ENCODE data around the gene SLC29A1. TPM values are rescaled to one million over a fixed set of nuclear protein-coding genes. Genes with fewer than 3 reads are reported as not detected.

Gene SLC29A1
- total RNA-seq, 4 donors from 2014 or later, result 18.3 to 95.5 (median 40.8) TPM

- Histone ChIP-seq H3K36me3 (peaks cover 0 to 4% of the 10 kb centered on the region in 2 donors), H3K9me3 (no peaks in the 10 kb centered on the region), H3K4me1 (peaks cover 20 to 23% of the 10 kb centered on the region in 2 donors), H3K27me3 (peaks cover 6 to 13% (median 9%) of the 10 kb centered on the region in 3 donors), H3K4me3 (peak overlapping the region; percentile 69 to 88 (median 72)), H3K27ac (peak overlapping the region; percentile 65 to 79 (median 70))
- TF ChIP-seq CTCF (IDR thresholded peaks at IDR 0.05 in 4 of 5, conservative IDR thresholded peaks at IDR 0.05 in 1 of 5) (peak in 1 of 5 experiments; percentile 27), POLR2A (IDR thresholded peaks at IDR 0.05) (no peak)
- no peak for DNase-seq
- in situ Hi-C loops (cut with MboI; ENCODE audit: low sequenced_read_pairs in 4 of 4), result loop anchor here in 1 of 4 donors (5.0 kb wide), 1 partner anchor 73 kb away; no protein-coding TSS in a partner anchor
- intact Hi-C loops (cut with DNase I; ENCODE audit: low total_unique reads), result no loop called here
- ATAC-seq, result no peak
Measured at GRCh38 chr6:44264154-44265006, 41.0 kb downstream of the SLC29A1 start.

- in situ Hi-C loops (cut with MboI; ENCODE audit: low sequenced_read_pairs in 4 of 4), result loop anchor here in 1 of 4 donors (5.0 kb wide), 1 partner anchor 72 kb away; no protein-coding TSS in a partner anchor
- peak; percentile 89 to 90 for DNase-seq
- H3K9me3 ChIP-seq, result no peaks in the 10 kb centered on the region
- peak within 1 kb of the TSS; percentile 69 to 88 (median 72) for H3K4me3 ChIP-seq
- H3K27me3 ChIP-seq, result peaks cover 14 to 21% (median 17%) of the 10 kb centered on the region in 3 donors
- intact Hi-C loops (cut with DNase I; ENCODE audit: low total_unique reads), result no loop called here
- peak; percentile 78 to 82 for ATAC-seq
- H3K36me3 ChIP-seq, result peaks cover 0 to 4% of the 10 kb centered on the region in 2 donors
- peak; percentile 80 to 82 for TF ChIP-seq POLR2A (IDR thresholded peaks at IDR 0.05)
- peak in 4 of 5 experiments; percentile 5 to 28 (median 20) for TF ChIP-seq CTCF (IDR thresholded peaks at IDR 0.05 in 4 of 5, conservative IDR thresholded peaks at IDR 0.05 in 1 of 5)
- H3K4me1 ChIP-seq, result peaks cover 20 to 23% of the 10 kb centered on the region in 2 donors
- peak within 1 kb of the TSS; percentile 65 to 79 (median 70) for H3K27ac ChIP-seq
Measured at GRCh38 chr6:44265007-44265721, 41.8 kb downstream of the SLC29A1 start, which contains the start of gene NFKBIE. Gene NFKBIE (minus strand): TSS chr6:44265551. CDS start chr6:44265346, 205 bp downstream.

GRCh38 chr6:44265722-44266233 is 42.4 kb downstream of the SLC29A1 start:
- peaks cover 15 to 25% (median 18%) of the 10 kb centered on the region in 3 donors for H3K27me3 ChIP-seq
- peak overlapping the region in 2 of 4 donors; percentile 65 to 71 for H3K27ac ChIP-seq
- H3K9me3 ChIP-seq, result no peaks in the 10 kb centered on the region
- TF ChIP-seq CTCF (IDR thresholded peaks at IDR 0.05 in 4 of 5, conservative IDR thresholded peaks at IDR 0.05 in 1 of 5) (no peak), POLR2A (IDR thresholded peaks at IDR 0.05) (no peak)
- intact Hi-C loops (cut with DNase I; ENCODE audit: low total_unique reads), result no loop called here
- DNase-seq (no peak), ATAC-seq (no peak)
- in situ Hi-C loops (cut with MboI; ENCODE audit: low sequenced_read_pairs in 4 of 4), result loop anchor here in 1 of 4 donors (5.0 kb wide), 1 partner anchor 72 kb away; no protein-coding TSS in a partner anchor
- H3K4me3 ChIP-seq, result peak overlapping the region; percentile 69 to 88 (median 72)
- H3K4me1 ChIP-seq, result peaks cover 20 to 23% of the 10 kb centered on the region in 2 donors
- H3K36me3 ChIP-seq, result peaks cover 0 to 4% of the 10 kb centered on the region in 2 donors

- Histone ChIP-seq H3K27ac (no peak overlapping the region), H3K9me3 (no peaks in the 10 kb centered on the region), H3K27me3 (peaks cover 20 to 29% (median 22%) of the 10 kb centered on the region in 3 donors), H3K4me3 (no peak overlapping the region), H3K36me3 (peaks cover 0 to 2% of the 10 kb centered on the region in 2 donors), H3K4me1 (peaks cover 20 to 23% of the 10 kb centered on the region in 2 donors)
- no peak for ATAC-seq
- intact Hi-C loops (cut with DNase I; ENCODE audit: low total_unique reads), result no loop called here
- TF ChIP-seq POLR2A (IDR thresholded peaks at IDR 0.05) (no peak), CTCF (IDR thresholded peaks at IDR 0.05 in 4 of 5, conservative IDR thresholded peaks at IDR 0.05 in 1 of 5) (no peak)
- in situ Hi-C loops (cut with MboI; ENCODE audit: low sequenced_read_pairs in 4 of 4), result loop anchor here in 1 of 4 donors (5.0 kb wide), 1 partner anchor 71 kb away; no protein-coding TSS in a partner anchor
- DNase-seq, result no peak
Measured at GRCh38 chr6:44266347-44266746, 43.0 kb downstream of the SLC29A1 start.
